ENCODE results near the gene SLC24A1. TPM values are rescaled to one million over a fixed set of nuclear protein-coding genes. Genes with fewer than 3 reads are reported as not detected.

SLC24A1 gene
- total RNA-seq, 6 experiments from 2014 or later = 7.4 to 14.6 (median 11.7) TPM

DNA sequence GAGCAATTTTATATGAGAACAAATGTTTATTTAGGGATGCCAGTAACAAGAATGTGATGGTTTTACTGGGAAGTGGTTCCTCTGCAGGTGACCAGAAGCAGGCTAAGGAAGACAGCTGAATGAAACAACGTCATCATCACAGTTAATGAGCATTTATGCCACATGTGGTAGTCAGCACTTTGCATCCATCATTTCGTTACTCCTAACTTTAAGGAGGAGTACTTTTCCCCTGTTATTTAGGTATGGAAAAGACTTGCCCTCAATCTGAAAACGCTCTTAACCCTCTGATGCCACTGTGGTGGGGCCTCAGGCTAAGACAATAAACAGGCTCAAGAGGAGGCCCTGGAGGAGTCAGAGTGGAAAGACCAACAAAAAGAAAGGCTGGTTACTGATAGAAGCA is 42.0 kb upstream of the SLC24A1 start:
- Mint-ChIP-seq H3K4me1 (ENCODE audit: low read depth) (peaks cover 66% of the 10 kb centered on the region), H3K27ac (peak overlapping the region; percentile 86), H3K4me3 (peak overlapping the region; percentile 39), H3K9me3 (no peaks in the 10 kb centered on the region), H3K27me3 (ENCODE audit: insufficient read depth) (no peaks in the 10 kb centered on the region), H3K36me3 (ENCODE audit: low read depth) (peaks cover 57% of the 10 kb centered on the region)
- no peak for DNase-seq
- TF ChIP-seq, protein P1, sequence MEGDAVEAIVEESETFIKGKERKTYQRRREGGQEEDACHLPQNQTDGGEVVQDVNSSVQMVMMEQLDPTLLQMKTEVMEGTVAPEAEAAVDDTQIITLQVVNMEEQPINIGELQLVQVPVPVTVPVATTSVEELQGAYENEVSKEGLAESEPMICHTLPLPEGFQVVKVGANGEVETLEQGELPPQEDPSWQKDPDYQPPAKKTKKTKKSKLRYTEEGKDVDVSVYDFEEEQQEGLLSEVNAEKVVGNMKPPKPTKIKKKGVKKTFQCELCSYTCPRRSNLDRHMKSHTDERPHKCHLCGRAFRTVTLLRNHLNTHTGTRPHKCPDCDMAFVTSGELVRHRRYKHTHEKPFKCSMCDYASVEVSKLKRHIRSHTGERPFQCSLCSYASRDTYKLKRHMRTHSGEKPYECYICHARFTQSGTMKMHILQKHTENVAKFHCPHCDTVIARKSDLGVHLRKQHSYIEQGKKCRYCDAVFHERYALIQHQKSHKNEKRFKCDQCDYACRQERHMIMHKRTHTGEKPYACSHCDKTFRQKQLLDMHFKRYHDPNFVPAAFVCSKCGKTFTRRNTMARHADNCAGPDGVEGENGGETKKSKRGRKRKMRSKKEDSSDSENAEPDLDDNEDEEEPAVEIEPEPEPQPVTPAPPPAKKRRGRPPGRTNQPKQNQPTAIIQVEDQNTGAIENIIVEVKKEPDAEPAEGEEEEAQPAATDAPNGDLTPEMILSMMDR (IDR thresholded peaks at IDR 0.05) = no peak

DNA sequence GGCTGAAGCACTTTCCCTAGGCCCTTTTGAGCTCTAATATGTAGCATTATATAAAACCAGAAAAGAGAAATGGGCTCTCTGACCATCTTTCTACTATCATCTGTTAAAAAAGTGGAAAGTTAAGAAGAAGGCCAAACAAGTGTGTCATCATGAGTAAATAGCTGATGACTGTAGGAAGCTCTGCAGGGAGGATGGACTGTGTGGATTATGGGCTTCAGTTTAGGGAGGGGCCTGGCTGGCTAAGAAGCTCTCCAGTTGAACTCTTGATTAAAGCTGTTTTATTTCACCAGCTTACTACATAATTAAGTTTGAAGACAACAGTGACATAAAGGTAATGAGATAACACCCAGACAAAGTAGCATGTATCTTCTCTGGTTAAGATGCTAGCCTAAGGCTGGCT is 41.5 kb upstream of the SLC24A1 start:
- peak overlapping the region; percentile 39; the same call in 1 of the 2 replicates for H3K4me3 Mint-ChIP-seq
- no peaks in the 10 kb centered on the region for H3K9me3 Mint-ChIP-seq
- H3K4me1 Mint-ChIP-seq (ENCODE audit: low read depth) = peaks cover 66% of the 10 kb centered on the region
- peaks cover 57% of the 10 kb centered on the region for H3K36me3 Mint-ChIP-seq (ENCODE audit: low read depth)
- peak overlapping the region; percentile 86 for H3K27ac Mint-ChIP-seq
- H3K27me3 Mint-ChIP-seq (ENCODE audit: insufficient read depth) = no peaks in the 10 kb centered on the region
- DNase-seq = peak; percentile 75
- TF ChIP-seq, protein P1 (IDR thresholded peaks at IDR 0.05) = no peak

DNA sequence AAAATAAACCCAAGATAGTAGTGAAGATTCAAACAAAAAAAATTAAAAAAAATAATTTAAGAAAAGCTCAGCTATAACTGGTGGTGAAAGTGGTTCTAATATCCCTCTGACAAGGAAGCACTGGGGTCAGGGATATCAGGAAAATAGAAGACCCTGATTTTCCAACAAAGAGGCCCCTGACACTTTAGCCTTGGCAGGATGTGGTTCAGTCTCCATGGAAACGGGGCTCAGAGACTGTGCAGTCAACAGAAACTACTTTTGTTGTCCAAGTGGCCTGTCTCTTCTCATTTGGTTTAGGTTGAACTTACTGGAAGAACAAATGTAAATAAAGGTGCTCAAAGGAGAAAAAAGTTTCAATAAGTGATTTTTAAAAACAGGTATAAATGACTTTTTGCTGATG is 38.0 kb upstream of the SLC24A1 start:
- no peaks in the 10 kb centered on the region for H3K27me3 Mint-ChIP-seq (ENCODE audit: insufficient read depth)
- TF ChIP-seq, protein P1 (IDR thresholded peaks at IDR 0.05) = no peak
- peaks cover 63% of the 10 kb centered on the region for H3K36me3 Mint-ChIP-seq (ENCODE audit: low read depth)
- peak overlapping the region; percentile 66 for H3K27ac Mint-ChIP-seq
- no peaks in the 10 kb centered on the region for H3K9me3 Mint-ChIP-seq
- no peak overlapping the region for H3K4me3 Mint-ChIP-seq
- peaks cover 35% of the 10 kb centered on the region for H3K4me1 Mint-ChIP-seq (ENCODE audit: low read depth)
- peak; percentile 17 for DNase-seq

DNA sequence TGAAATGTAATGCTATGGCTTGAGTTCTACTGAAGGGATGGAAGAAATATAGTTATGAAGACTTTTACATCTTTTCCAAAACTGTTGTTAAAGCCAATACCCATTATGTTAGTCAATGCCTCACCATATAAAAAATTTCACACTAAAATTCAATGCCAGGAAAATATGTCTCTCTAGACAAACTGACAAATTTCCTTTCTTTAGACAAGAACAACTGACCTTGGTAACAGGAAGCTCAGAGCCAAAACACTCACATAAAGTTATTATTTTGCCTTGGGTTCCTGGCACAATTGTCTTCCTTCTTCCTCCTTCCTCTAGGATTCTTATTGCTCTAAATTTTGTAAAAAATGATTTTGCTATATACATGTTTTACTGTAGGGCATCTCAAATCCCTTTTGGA is 37.5 kb upstream of the SLC24A1 start:
- TF ChIP-seq, protein P1 (IDR thresholded peaks at IDR 0.05) = no peak
- Mint-ChIP-seq H3K27me3 (ENCODE audit: insufficient read depth) (no peaks in the 10 kb centered on the region), H3K27ac (peak overlapping the region; percentile 66), H3K36me3 (ENCODE audit: low read depth) (peaks cover 59% of the 10 kb centered on the region), H3K4me1 (ENCODE audit: low read depth) (peaks cover 29% of the 10 kb centered on the region), H3K9me3 (no peaks in the 10 kb centered on the region), H3K4me3 (no peak overlapping the region)
- DNase-seq = no peak

DNA sequence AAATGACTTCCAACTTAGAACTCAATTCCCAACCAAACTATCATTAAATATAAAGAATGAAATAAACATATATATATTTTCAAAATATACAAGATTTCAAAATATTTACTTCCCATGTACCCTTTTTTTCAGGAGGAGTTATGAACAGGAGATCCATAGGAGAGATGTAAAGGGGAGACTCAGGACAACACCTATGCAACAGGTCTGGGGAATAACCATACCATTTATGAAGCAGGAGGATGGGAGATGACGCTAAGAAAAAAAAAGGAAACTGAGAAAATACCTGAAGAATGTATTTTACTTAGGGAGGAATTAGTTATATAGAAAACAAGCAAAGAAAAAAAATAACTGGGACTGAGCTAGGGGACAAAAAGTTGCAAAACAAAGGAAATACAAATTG is 34.6 kb upstream of the SLC24A1 start:
- H3K36me3 Mint-ChIP-seq (ENCODE audit: low read depth) = peaks cover 61% of the 10 kb centered on the region
- H3K27me3 Mint-ChIP-seq (ENCODE audit: insufficient read depth) = no peaks in the 10 kb centered on the region
- peaks cover 12% of the 10 kb centered on the region for H3K4me1 Mint-ChIP-seq (ENCODE audit: low read depth)
- no peak overlapping the region for H3K4me3 Mint-ChIP-seq
- H3K27ac Mint-ChIP-seq = no peak overlapping the region
- TF ChIP-seq, protein P1 (IDR thresholded peaks at IDR 0.05) = no peak
- DNase-seq = no peak
- H3K9me3 Mint-ChIP-seq = no peaks in the 10 kb centered on the region

GRCh38 chr15:65595960-65596359 is 25.8 kb upstream of the SLC24A1 start:
- peaks cover 17% of the 10 kb centered on the region for H3K36me3 Mint-ChIP-seq (ENCODE audit: low read depth)
- H3K27ac Mint-ChIP-seq = no peak overlapping the region
- H3K27me3 Mint-ChIP-seq (ENCODE audit: insufficient read depth) = no peaks in the 10 kb centered on the region
- H3K4me1 Mint-ChIP-seq (ENCODE audit: low read depth) = no peaks in the 10 kb centered on the region
- no peaks in the 10 kb centered on the region for H3K9me3 Mint-ChIP-seq
- no peak overlapping the region for H3K4me3 Mint-ChIP-seq
- TF ChIP-seq, protein P1 (IDR thresholded peaks at IDR 0.05) = peak; percentile 61
- no peak for DNase-seq
